ENCODE results near the gene GPR55.
"Not testable (repeated sequence)": the region's sequence is repeated elsewhere in the genome, so short reads cannot be mapped to it uniquely, and the experiment has no call there.

GPR55 gene

GRCh38 chr2:230949966-230950873, 25.2 kb upstream of the GPR55 start:
- DNase-seq, result no peak

GRCh38 chr2:230947908-230948365, 22.9 kb upstream of the GPR55 start:
- DNase-seq, result no peak

- no peak for DNase-seq
These were observed 22.2 kb upstream of the GPR55 start for GRCh38 chr2:230947235-230947576.

- no peak for DNase-seq
These were observed 21.6 kb upstream of the GPR55 start for GRCh38 chr2:230946429-230947234.

GRCh38 chr2:230944757-230945372, 19.8 kb upstream of the GPR55 start:
- no peak for DNase-seq

- no peak for DNase-seq
These were observed 19.1 kb upstream of the GPR55 start for GRCh38 chr2:230944123-230944653.

GRCh38 chr2:230942920-230943896, 18.2 kb upstream of the GPR55 start:
- no peak for DNase-seq

GRCh38 chr2:230942371-230942770, 17.3 kb upstream of the GPR55 start:
- DNase-seq, result no peak

GRCh38 chr2:230941202-230942180, 16.4 kb upstream of the GPR55 start:
- DNase-seq, result no peak

- no peak for DNase-seq
These were observed 15.4 kb upstream of the GPR55 start for GRCh38 chr2:230940471-230940815.

- DNase-seq, result no peak
These were observed 14.8 kb upstream of the GPR55 start for GRCh38 chr2:230939691-230940470.

- no peak for DNase-seq
These were observed 14.1 kb upstream of the GPR55 start for GRCh38 chr2:230939066-230939591.

- DNase-seq, result no peak
These were observed 13.5 kb upstream of the GPR55 start for GRCh38 chr2:230938516-230939065.

GRCh38 chr2:230938098-230938497, 13.1 kb upstream of the GPR55 start:
- no peak for DNase-seq

- no peak for DNase-seq
These were observed 12.3 kb upstream of the GPR55 start for GRCh38 chr2:230937362-230937761.

- not testable (repeated sequence) for DNase-seq
These were observed 11.2 kb upstream of the GPR55 start for GRCh38 chr2:230936243-230936642.

- DNase-seq, result no peak
These were observed 10.0 kb upstream of the GPR55 start for GRCh38 chr2:230935130-230935430.

- DNase-seq, result no peak
These were observed 9.4 kb upstream of the GPR55 start for GRCh38 chr2:230934231-230935129.
